Peyer's patch (tissue), 4 donors: ENCODE data around the gene ARPC1B.

Experiments
- POLR2A ChIP-seq, 2 donors: fragments of 450-650 bp; IDR thresholded peaks; one replicate each; pipeline ENCODE4 v1.5.1; 2017; ENCODE audit warnings: antibody characterized with exemption in 2 of 2, mild to moderate bottlenecking in 2 of 2, moderate library complexity in 2 of 2
- TF ChIP-seq, protein P1 (sequence below), 6 experiments: fragments of 450-650 bp in 4 of 6; fragments of 200-600 bp in 2 of 6; sonication (generic) in 1 of 6; IDR thresholded peaks; one replicate each; pipeline ENCODE4 v1.5.1; 2017 to 2019; ENCODE audit warnings: antibody characterized with exemption in 6 of 6, mild to moderate bottlenecking in 3 of 6, moderate library complexity in 1 of 6

DNA sequence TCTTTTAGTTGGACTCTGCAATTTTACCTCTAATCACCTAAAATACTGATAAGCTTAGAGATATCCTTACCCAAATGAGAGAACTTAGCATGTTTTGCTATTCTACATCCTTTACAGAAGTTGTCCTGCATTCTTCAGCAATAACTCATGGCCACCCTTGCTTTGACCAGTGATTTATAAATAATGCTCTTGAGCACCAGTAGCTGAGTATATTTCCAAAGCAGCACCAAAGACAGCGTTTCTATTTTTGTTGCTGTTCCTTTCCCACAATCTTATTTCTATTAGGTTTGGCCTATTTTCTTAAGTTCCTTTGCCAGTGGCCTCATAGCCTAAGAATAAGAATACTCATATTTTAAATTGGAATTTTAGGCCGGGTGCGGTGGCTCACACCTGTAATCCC, 33.9 kb upstream of the ARPC1B start:
- TF ChIP-seq, protein P1, sequence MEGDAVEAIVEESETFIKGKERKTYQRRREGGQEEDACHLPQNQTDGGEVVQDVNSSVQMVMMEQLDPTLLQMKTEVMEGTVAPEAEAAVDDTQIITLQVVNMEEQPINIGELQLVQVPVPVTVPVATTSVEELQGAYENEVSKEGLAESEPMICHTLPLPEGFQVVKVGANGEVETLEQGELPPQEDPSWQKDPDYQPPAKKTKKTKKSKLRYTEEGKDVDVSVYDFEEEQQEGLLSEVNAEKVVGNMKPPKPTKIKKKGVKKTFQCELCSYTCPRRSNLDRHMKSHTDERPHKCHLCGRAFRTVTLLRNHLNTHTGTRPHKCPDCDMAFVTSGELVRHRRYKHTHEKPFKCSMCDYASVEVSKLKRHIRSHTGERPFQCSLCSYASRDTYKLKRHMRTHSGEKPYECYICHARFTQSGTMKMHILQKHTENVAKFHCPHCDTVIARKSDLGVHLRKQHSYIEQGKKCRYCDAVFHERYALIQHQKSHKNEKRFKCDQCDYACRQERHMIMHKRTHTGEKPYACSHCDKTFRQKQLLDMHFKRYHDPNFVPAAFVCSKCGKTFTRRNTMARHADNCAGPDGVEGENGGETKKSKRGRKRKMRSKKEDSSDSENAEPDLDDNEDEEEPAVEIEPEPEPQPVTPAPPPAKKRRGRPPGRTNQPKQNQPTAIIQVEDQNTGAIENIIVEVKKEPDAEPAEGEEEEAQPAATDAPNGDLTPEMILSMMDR (IDR thresholded peaks at IDR 0.05): no peak
- TF ChIP-seq POLR2A (IDR thresholded peaks at IDR 0.05): no peak
